NCI-H446 treated with DMSO at 0.1 percent for 48 hours (cell line): Measurements from ENCODE around the gene TTLL9.

Experiments used
- DNase-seq: peaks from one replicate; lab custom pipeline; 2025; lab: John Stamatoyannopoulos, UW

The TTLL9 gene

GRCh38 chr20:31984981-31985471 is 114.6 kb downstream of the TTLL9 start:
- peak; percentile 75 for DNase-seq

GRCh38 chr20:31987744-31988143 is 117.3 kb downstream of the TTLL9 start:
- no peak for DNase-seq

- no peak for DNase-seq
These were observed 118.1 kb downstream of the TTLL9 start for GRCh38 chr20:31988430-31989015.

- DNase-seq = no peak
These were observed 118.7 kb downstream of the TTLL9 start for GRCh38 chr20:31989030-31989645.

- DNase-seq = peak; percentile 65
These were observed 120.4 kb downstream of the TTLL9 start for GRCh38 chr20:31990641-31991338.

- peak; percentile 63 for DNase-seq
These were observed 120.9 kb downstream of the TTLL9 start for GRCh38 chr20:31991339-31991705.

- DNase-seq = no peak
These were observed 121.7 kb downstream of the TTLL9 start for GRCh38 chr20:31992086-31992485.
